Brain microvascular endothelial cell (primary cell): ENCODE measurements around the gene EPHB4.

ENCODE experiments used
- DNase-seq: peaks from one replicate; pipeline ENCODE4 v3.0.0-alpha.2; 2020
- H3K27ac ChIP-seq: fragments of 250-450 bp; sonication (Bioruptor Pico); 2 replicates; pipeline ENCODE4 v1.5.1; 2020; ENCODE audit warnings: mild to moderate bottlenecking, moderate library complexity
- H3K27me3 ChIP-seq: fragments of 250-450 bp; sonication (Bioruptor Pico); replicated peaks from 2 replicates; pipeline ENCODE4 v1.5.1; 2020; ENCODE audit warnings: mild to moderate bottlenecking
- H3K36me3 ChIP-seq: fragments of 250-450 bp; sonication (Bioruptor Pico); replicated peaks from 2 replicates; pipeline ENCODE4 v1.5.1; 2020; ENCODE audit warnings: mild to moderate bottlenecking
- H3K4me3 ChIP-seq: 2 replicates; pipeline ENCODE4 v1.5.1; 2011; ENCODE audit warnings: low read depth, mild to moderate bottlenecking, control low read depth, low read length, moderate library complexity
- in situ Hi-C: cut with HindIII; loops from 2 replicates; pipeline ENCODE4 v1.10.0; 2017; ENCODE audit warnings: low sequenced_read_pairs, low pct_ligation_motif_present
- TF ChIP-seq, protein P1 (sequence below): IDR thresholded peaks from 2 replicates; pipeline ENCODE4 v1.5.1; 2011; ENCODE audit warnings: low read depth, mild to moderate bottlenecking, moderate library complexity, low read length, control low read depth, inconsistent platforms; ENCODE audit errors: missing control alignments

The EPHB4 gene

DNA sequence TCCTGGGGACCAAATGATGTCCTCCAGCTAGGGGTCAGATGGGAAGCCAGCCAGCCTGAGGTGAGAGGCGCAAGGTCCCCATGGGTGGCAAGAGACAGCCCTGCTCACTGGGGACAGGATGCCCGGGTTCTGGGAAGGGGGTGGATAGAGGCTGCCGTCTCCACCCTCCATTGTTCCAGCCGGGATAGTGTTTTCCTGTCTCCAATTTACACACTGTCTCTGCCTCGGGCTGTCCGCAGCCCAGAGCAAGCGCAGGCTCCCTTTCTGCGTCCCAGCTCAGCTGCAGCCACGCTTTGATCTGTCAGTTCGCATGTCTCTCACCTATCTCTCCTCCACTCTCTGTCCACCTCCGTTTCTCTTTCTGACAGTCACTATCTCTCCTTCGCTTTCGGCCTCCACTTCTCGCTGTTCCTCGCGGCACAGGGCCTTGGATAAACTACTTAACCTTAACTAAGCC, 2.1 kb downstream of the EPHB4 start:
- Histone ChIP-seq H3K4me3 (peak overlapping the region; percentile 72), H3K36me3 (peaks cover 28% of the 10 kb centered on the region), H3K27ac (no peak overlapping the region), H3K27me3 (no peaks in the 10 kb centered on the region)
- no peak for DNase-seq
- in situ Hi-C loops = loop anchor here (25.0 kb wide), 1 partner anchor 113 kb away; the partner anchor contains the start of genes EPO and POP7
- TF ChIP-seq, protein P1, sequence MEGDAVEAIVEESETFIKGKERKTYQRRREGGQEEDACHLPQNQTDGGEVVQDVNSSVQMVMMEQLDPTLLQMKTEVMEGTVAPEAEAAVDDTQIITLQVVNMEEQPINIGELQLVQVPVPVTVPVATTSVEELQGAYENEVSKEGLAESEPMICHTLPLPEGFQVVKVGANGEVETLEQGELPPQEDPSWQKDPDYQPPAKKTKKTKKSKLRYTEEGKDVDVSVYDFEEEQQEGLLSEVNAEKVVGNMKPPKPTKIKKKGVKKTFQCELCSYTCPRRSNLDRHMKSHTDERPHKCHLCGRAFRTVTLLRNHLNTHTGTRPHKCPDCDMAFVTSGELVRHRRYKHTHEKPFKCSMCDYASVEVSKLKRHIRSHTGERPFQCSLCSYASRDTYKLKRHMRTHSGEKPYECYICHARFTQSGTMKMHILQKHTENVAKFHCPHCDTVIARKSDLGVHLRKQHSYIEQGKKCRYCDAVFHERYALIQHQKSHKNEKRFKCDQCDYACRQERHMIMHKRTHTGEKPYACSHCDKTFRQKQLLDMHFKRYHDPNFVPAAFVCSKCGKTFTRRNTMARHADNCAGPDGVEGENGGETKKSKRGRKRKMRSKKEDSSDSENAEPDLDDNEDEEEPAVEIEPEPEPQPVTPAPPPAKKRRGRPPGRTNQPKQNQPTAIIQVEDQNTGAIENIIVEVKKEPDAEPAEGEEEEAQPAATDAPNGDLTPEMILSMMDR = no peak

DNA sequence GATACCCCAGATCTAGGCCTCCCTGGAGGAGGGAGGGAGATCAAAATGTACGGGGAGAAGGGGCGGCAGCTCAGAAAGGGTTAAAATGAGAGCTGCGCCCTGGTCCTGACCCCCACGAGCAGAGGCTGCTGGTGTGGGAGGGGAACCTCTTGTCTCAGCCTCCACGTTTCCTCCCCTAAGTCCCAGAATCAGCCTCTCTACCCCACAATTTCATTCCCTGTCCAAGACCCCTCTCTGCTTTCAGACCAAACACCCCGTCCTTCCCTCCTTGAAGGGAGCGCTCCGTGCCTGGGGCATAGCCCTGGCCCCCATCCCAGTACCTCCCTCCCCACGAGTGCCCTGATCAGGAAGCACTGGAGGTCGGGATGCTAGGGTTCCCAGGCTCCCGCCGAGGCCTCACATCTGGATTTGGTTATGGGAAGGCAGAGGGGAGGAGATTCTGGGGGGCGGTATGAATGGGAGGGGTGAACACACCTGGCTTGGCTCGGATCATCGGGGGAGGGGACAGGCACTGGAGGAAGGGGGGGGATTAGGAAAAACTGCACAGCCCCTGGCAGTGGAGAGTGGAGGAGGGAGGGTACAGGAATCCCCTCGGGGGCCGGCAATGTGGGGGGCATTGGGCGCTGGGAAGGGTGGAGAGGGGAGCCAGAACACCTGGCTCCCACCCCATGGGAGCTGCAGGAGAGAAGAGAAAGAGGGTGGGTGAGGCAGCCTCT, 2.7 kb downstream of the EPHB4 start:
- Histone ChIP-seq H3K27ac (no peak overlapping the region), H3K27me3 (no peaks in the 10 kb centered on the region), H3K4me3 (peak overlapping the region; percentile 72), H3K36me3 (peaks cover 32% of the 10 kb centered on the region)
- TF ChIP-seq, protein P1 = no peak
- in situ Hi-C loops = loop anchor here (25.0 kb wide), 1 partner anchor 112 kb away; the partner anchor contains the start of genes EPO and POP7
- no peak for DNase-seq

DNA sequence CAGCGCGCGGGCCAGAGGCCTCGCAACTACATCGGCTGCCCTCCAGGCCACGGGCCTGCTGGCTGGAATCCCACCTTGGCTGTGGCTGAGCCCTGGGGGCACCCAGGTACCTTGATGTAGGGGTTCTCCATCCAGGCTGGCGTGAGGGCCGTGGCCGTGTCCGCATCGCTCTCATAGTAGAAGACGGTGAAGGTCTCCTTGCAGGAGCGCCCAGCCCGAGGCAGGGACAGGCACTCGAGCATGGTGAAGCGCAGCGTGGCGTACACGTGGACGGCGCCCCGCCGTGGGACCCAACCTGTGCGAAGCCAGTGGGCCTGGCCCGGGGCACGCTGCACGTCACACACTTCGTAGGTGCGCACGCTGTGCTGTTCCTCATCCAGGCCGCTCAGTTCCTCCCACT, 3.8 kb downstream of the EPHB4 start:
- in situ Hi-C loops = no loop called here
- no peak for DNase-seq
- no peak overlapping the region for H3K4me3 ChIP-seq
- H3K36me3 ChIP-seq = peaks cover 43% of the 10 kb centered on the region
- H3K27me3 ChIP-seq = no peaks in the 10 kb centered on the region
- no peak overlapping the region for H3K27ac ChIP-seq
- TF ChIP-seq, protein P1 = no peak

DNA sequence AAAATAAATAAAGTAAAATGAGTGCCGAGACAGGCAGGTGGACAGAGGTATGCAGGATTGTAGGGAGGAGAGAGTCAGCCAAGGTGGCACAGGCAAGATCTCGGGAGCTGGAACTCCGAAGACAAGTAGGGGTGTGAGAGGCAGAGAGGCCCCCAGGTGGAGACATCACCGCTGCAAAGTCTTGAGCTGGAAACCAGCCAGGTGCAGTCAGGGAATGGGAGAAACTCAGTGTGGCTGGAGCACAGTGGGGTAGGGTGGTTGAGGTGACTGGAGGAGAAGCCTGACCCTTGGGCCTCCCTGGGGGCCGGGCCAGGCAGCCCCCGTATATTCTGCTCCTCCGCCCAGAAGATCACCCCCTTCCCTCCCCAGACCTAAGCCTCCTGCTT, 4.2 kb downstream of the EPHB4 start:
- in situ Hi-C loops = no loop called here
- no peak overlapping the region for H3K4me3 ChIP-seq
- no peak overlapping the region for H3K27ac ChIP-seq
- H3K36me3 ChIP-seq = peaks cover 44% of the 10 kb centered on the region
- TF ChIP-seq, protein P1 = no peak
- DNase-seq = no peak
- no peaks in the 10 kb centered on the region for H3K27me3 ChIP-seq

DNA sequence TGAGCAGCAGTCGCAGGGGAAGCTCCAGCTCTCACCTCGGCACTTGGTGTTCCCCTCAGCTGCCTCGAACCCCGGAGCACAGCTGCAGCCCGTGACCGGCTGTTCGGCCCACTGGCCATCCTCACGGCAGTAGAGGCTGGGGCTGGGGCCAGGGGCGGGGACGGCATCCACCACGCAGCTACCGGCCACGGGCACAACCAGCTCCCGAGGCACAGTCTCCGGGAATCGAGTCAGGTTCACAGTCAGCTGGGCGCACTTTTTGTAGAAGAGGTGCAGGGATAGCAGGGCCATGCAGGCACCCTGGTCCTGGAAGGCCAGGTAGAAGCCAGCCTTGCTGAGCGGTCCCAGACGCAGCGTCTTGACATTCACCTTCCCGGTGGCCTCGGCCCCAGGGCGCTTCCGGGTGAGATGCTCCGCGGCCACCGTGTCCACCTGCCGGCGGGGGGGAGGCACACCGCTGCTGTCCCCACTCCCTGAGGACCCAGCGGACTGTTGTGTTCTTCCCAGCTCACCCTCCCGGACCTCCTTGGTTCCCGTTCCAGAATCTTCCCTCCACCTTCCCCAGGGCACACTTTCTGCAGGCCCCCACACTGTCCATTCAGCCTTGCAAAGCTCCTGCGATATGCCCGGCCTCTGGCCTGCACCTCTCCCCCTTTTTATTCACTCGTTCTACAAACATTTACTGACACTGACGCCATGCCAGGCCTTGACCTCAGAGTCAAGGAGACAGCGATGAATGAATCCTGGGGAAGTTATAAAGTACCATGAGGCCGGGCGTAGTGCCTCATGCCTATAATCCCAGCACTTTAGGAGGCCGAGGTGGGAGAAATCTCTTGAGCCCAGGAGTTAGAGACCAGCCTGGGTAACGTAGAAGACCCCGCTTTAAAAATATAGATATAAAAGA, 4.8 kb downstream of the EPHB4 start:
- no peak for DNase-seq
- in situ Hi-C loops = no loop called here
- Histone ChIP-seq H3K36me3 (peaks cover 44% of the 10 kb centered on the region), H3K27me3 (no peaks in the 10 kb centered on the region), H3K27ac (no peak overlapping the region), H3K4me3 (no peak overlapping the region)
- TF ChIP-seq, protein P1 = no peak
